Common myeloid progenitor, CD34-positive (primary cell): Measurements from ENCODE around the gene PRKAG2.

ENCODE experiments used
- CTCF ChIA-PET: fragments of 350-600 bp; sonication (Branson Sonifier 250); formaldehyde crosslinking; loops from one replicate; lab custom pipeline; 2021; ENCODE audit warnings: antibody characterized with exemption; lab: Charles Lee
- POLR2A ChIA-PET: fragments of 350-600 bp; sonication (Branson Sonifier 250); formaldehyde crosslinking; loops from one replicate; lab custom pipeline; 2021; ENCODE audit warnings: antibody characterized with exemption; lab: Charles Lee
- DNase-seq, 3 donors: peaks; one replicate each; pipeline versions ENCODE4 v3.0.0 to v3.0.0-alpha.2; 2013
- H3K27ac ChIP-seq, 2 experiments: 1 replicate in 1 of 2; 2 replicates in 1 of 2; pipeline ENCODE4 v1.7.0; 2013; ENCODE audit warnings: inconsistent platforms in 2 of 2, low read length in 2 of 2, mild to moderate bottlenecking in 2 of 2, low read depth in 1 of 2, moderate library complexity in 1 of 2; ENCODE audit not compliant: severe bottlenecking in 2 of 2, insufficient read depth in 1 of 2, poor library complexity in 1 of 2
- H3K27me3 ChIP-seq, 5 experiments: replicated peaks in 2 of 5; 1 replicate in 3 of 5; 2 replicates in 2 of 5; pipeline versions ENCODE4 v1.6.1 to v1.7.0; 2013; ENCODE audit warnings: low read length in 4 of 5, mild to moderate bottlenecking in 2 of 5, moderate library complexity in 2 of 5, inconsistent platforms in 1 of 5; ENCODE audit not compliant: insufficient read depth in 5 of 5, control insufficient read depth in 4 of 5
- H3K36me3 ChIP-seq, 4 experiments: 1 replicate in 2 of 4; 2 replicates in 2 of 4; pipeline versions ENCODE4 v1.6.1 to v1.7.0; 2013; ENCODE audit warnings: low read length in 3 of 4, control low read depth in 1 of 4, mild to moderate bottlenecking in 1 of 4; ENCODE audit not compliant: control insufficient read depth in 4 of 4, insufficient read depth in 4 of 4
- H3K4me1 ChIP-seq, 4 experiments: 1 replicate in 3 of 4; 2 replicates in 1 of 4; pipeline versions ENCODE4 v1.6.1 to v1.7.1; 2013; ENCODE audit warnings: low read length in 3 of 4, mild to moderate bottlenecking in 3 of 4, control low read depth in 1 of 4, inconsistent platforms in 1 of 4, moderate library complexity in 1 of 4; ENCODE audit not compliant: control insufficient read depth in 4 of 4, insufficient read depth in 4 of 4; ENCODE audit errors: control extremely low read depth in 1 of 4
- H3K4me3 ChIP-seq, 7 experiments: 1 replicate in 4 of 7; 2 replicates in 3 of 7; pipeline versions ENCODE4 v1.5.1 to v1.7.0; 2013; ENCODE audit warnings: mild to moderate bottlenecking in 7 of 7, low read length in 6 of 7, moderate library complexity in 6 of 7, inconsistent platforms in 2 of 7, low read depth in 2 of 7, control low read depth in 1 of 7; ENCODE audit not compliant: insufficient read depth in 4 of 7, control insufficient read depth in 1 of 7; ENCODE audit errors: extremely low read depth in 1 of 7
- H3K9me3 ChIP-seq, 5 experiments: 1 replicate in 4 of 5; 2 replicates in 1 of 5; pipeline versions ENCODE4 v1.6.1 to v1.7.1; 2013; ENCODE audit warnings: low read length in 4 of 5, mild to moderate bottlenecking in 2 of 5, inconsistent platforms in 1 of 5, low read depth in 1 of 5, moderate library complexity in 1 of 5; ENCODE audit not compliant: control insufficient read depth in 4 of 5, insufficient read depth in 2 of 5; ENCODE audit errors: control extremely low read depth in 1 of 5
- WGBS: methylation state at CpG from one replicate; pipeline ENCODE4 v1.1.5; 2013; ENCODE audit not compliant: insufficient coverage; 5-methylcytosine and 5-hydroxymethylcytosine counted together

The PRKAG2 gene

GRCh38 chr7:151511946-151512345 lies 365.0 kb downstream of the PRKAG2 start:
- ChIA-PET CTCF (interaction anchor here (0.6 kb wide), 1 partner anchor 80 kb away, joined by 3 read pairs; no protein-coding TSS in a partner anchor), POLR2A (no interaction called here)

DNA sequence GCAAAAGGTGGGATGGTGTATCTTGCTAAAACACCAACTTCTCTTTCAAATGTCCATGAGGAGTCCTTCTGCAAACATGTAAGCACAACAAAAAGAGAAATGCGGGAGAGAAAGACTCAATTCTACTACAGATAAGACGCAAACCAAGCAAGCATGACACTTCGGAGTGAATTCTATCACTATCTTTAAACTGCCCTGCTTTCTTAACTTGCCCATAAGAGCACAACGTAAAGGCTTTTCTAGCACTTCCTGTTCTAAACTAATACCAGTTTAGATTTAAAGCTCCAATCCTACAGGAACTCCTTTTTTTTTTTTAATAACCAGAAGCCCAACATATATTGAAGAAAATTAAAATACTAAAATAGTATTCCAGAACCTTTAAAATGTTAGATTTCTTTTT lies 365.6 kb downstream of the PRKAG2 start:
- no peaks in the 10 kb centered on the region for H3K27me3 ChIP-seq
- peaks cover 0 to 15% (median 6%) of the 10 kb centered on the region in 4 experiments for H3K4me1 ChIP-seq
- ChIA-PET CTCF (interaction anchor here (0.6 kb wide), 1 partner anchor 81 kb away, joined by 3 read pairs; no protein-coding TSS in a partner anchor), POLR2A (no interaction called here)
- H3K27ac ChIP-seq: no peak overlapping the region
- H3K4me3 ChIP-seq: no peak overlapping the region
- DNase-seq: no peak
- H3K36me3 ChIP-seq: peaks cover 0 to 10% (median 3%) of the 10 kb centered on the region in 4 experiments
- WGBS: 92% methylated on average over 4 of the region's 4 CpGs
- H3K9me3 ChIP-seq: peaks cover 0 to 3% (median 0%) of the 10 kb centered on the region in 5 experiments

More at GRCh38 chr7:151511946-151512345, 365.0 kb downstream of the PRKAG2 start:
- H3K27ac ChIP-seq: no peak overlapping the region
- no peaks in the 10 kb centered on the region for H3K27me3 ChIP-seq
- no peak overlapping the region for H3K4me3 ChIP-seq
- peaks cover 0 to 10% (median 2%) of the 10 kb centered on the region in 4 experiments for H3K36me3 ChIP-seq
- no peak for DNase-seq
- H3K4me1 ChIP-seq: peaks cover 0 to 16% (median 9%) of the 10 kb centered on the region in 4 experiments
- peaks cover 0 to 3% (median 0%) of the 10 kb centered on the region in 5 experiments for H3K9me3 ChIP-seq
- WGBS: no CpG with 5 or more reads among the region's 4 CpGs

GRCh38 chr7:151509670-151510333 lies 367.1 kb downstream of the PRKAG2 start:
- Histone ChIP-seq H3K4me1 (peaks cover 0 to 11% (median 4%) of the 10 kb centered on the region in 4 experiments), H3K9me3 (peaks cover 0 to 3% (median 0%) of the 10 kb centered on the region in 5 experiments), H3K27ac (no peak overlapping the region), H3K27me3 (no peaks in the 10 kb centered on the region), H3K4me3 (no peak overlapping the region), H3K36me3 (peaks cover 0 to 10% (median 3%) of the 10 kb centered on the region in 4 experiments)
- ChIA-PET CTCF (interaction anchor here (1.4 to 3.4 kb wide), 2 partner anchors 9 to 11 kb away, joined by 5 to 14 read pairs; no protein-coding TSS in a partner anchor), POLR2A (no interaction called here)
- DNase-seq: no peak
- 94% methylated on average over 5 of the region's 5 CpGs for WGBS

DNA sequence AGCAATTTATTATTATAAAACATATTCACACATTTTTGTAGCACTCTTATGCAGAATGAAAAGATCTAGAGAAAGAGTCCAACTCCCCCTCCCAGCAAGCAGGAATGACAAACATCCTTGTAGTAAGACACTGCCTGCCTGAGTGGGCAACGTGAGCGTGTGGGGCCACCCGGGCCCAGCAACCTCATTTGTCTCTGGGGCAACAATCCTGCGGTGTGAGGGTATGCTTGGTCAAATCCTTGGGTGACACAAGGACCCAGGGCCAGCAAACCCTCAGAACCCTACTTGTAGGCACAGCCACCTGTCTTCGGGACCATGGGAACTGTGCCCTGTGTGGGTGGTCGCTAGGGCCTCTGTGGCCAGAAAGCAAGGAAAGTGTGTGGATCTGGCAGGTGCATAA lies 367.9 kb downstream of the PRKAG2 start:
- DNase-seq: no peak
- 100% methylated on average over 6 of the region's 6 CpGs for WGBS
- Histone ChIP-seq H3K27ac (no peak overlapping the region), H3K9me3 (no peaks in the 10 kb centered on the region), H3K36me3 (peaks cover 0 to 10% (median 1%) of the 10 kb centered on the region in 4 experiments), H3K4me1 (peaks cover 0 to 11% (median 4%) of the 10 kb centered on the region in 4 experiments), H3K27me3 (no peaks in the 10 kb centered on the region), H3K4me3 (no peak overlapping the region)
- POLR2A ChIA-PET: no interaction called here
- CTCF ChIA-PET: interaction anchor here (1.4 to 3.4 kb wide), 3 partner anchors 8 to 60 kb away, joined by 5 to 14 read pairs (median 5); no protein-coding TSS in a partner anchor

DNA sequence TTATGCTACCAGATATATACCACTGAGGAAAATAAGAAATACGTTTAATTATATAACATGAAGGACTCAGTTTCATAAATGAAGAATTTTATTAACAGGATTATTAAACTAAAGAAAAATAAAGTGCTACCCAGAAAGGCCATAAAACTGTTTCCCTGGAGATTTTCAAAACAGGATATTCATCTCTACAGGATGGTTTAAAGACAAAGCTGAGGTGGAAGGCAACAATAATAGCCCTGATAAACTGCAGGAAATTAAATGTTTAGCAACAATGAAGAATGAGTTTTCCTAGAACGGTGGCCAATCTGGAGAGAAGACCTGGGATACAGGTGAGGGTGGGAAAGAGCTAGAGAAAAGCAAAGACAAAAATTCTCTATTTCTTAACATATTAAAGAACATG lies 369.1 kb downstream of the PRKAG2 start:
- no peak for DNase-seq
- Histone ChIP-seq H3K9me3 (no peaks in the 10 kb centered on the region), H3K4me3 (no peak overlapping the region), H3K36me3 (peaks cover 0 to 4% (median 1%) of the 10 kb centered on the region in 4 experiments), H3K27ac (no peak overlapping the region), H3K4me1 (peaks cover 0 to 11% (median 4%) of the 10 kb centered on the region in 4 experiments), H3K27me3 (no peaks in the 10 kb centered on the region)
- ChIA-PET CTCF (interaction anchor here (1.7 to 3.4 kb wide), 2 partner anchors 9 to 58 kb away, joined by 5 to 14 read pairs; no protein-coding TSS in a partner anchor), POLR2A (interaction anchor here (0.6 kb wide), 1 partner anchor 169 kb away, joined by 3 read pairs; no protein-coding TSS in a partner anchor)
- no CpG with 5 or more reads among the region's 2 CpGs for WGBS

DNA sequence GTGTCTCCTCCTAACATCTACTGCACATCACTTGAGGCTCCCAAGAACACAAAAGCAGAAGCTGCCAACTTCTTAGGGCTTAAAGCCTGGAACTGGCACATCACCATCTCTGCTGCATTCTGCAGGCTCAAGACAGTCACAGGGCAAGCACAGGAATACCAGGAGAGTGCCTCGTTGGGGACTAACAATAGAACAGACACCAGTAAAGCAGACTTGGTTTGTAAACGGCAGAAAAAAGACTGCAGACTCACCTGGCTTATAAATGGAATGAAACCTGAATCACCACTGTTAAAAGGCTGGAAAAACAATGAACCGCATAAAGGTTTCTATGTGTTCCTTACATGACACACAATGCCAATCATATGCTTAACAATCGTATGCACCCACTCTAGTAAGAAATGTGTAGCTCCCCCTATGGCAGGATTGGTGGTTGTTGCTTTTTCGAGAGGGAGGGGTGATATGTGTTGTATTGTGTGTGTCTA lies 370.0 kb downstream of the PRKAG2 start:
- peaks cover 0 to 4% (median 1%) of the 10 kb centered on the region in 4 experiments for H3K36me3 ChIP-seq
- peaks cover 0 to 8% (median 4%) of the 10 kb centered on the region in 4 experiments for H3K4me1 ChIP-seq
- POLR2A ChIA-PET: no interaction called here
- no peaks in the 10 kb centered on the region for H3K9me3 ChIP-seq
- no peak overlapping the region for H3K4me3 ChIP-seq
- DNase-seq: peak in 2 of 3 donors; percentile 20 to 32
- no peaks in the 10 kb centered on the region for H3K27me3 ChIP-seq
- CTCF ChIA-PET: interaction anchor here (1.3 to 3.4 kb wide), 3 partner anchors 8 to 11 kb away, joined by 3 to 14 read pairs (median 4); no protein-coding TSS in a partner anchor
- 92% methylated on average over 3 of the region's 5 CpGs for WGBS
- no peak overlapping the region for H3K27ac ChIP-seq
